GM18519 (cell line): Measurements from ENCODE around the gene DUS1L.

Source experiments
- ATAC-seq: cut with Tn5 transposase; IDR thresholded peaks from one replicate; pipeline ENCODE4 v1.9.1; 2021; ENCODE audit warnings: mild to moderate bottlenecking, moderate library complexity; ENCODE audit not compliant: unreplicated experiment, low FRiP score

DUS1L gene

DNA sequence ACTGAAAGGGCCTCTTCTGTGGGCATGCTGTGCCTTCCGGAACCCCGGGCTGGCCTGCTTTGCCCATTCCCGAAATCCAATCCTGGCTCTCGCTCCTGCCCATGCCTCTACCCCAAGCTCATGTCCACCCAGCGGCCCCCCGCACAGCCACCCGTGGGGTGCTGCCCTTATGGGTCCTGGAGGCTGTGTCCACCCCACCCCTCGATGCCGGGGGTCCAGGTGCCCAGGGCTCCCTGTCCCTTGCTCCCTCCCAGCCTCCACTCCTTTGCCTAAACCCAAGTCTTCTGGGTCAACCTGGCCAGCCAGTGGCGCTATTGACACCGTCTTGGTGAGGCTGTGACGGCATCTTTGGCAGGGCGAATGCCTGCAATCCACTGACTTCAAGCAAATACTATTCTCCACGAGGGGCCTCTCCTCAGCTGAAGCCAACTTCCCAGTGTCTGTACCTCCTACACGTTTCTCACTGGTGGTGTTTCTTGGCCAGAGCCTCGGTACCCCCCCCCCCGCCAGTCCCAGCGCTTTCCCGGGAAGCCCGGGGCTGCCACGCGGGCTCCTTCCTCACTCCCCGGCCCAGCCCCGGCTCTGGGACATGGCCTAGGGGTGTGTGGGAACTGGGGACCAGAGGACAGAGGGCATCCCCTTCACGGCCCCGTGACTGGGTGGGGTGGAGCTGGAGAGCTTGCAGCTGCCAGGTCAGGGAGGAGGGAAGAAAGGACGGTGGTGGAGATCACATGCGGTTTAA lies 12.2 kb upstream of the DUS1L start:
- ATAC-seq, result no peak

DNA sequence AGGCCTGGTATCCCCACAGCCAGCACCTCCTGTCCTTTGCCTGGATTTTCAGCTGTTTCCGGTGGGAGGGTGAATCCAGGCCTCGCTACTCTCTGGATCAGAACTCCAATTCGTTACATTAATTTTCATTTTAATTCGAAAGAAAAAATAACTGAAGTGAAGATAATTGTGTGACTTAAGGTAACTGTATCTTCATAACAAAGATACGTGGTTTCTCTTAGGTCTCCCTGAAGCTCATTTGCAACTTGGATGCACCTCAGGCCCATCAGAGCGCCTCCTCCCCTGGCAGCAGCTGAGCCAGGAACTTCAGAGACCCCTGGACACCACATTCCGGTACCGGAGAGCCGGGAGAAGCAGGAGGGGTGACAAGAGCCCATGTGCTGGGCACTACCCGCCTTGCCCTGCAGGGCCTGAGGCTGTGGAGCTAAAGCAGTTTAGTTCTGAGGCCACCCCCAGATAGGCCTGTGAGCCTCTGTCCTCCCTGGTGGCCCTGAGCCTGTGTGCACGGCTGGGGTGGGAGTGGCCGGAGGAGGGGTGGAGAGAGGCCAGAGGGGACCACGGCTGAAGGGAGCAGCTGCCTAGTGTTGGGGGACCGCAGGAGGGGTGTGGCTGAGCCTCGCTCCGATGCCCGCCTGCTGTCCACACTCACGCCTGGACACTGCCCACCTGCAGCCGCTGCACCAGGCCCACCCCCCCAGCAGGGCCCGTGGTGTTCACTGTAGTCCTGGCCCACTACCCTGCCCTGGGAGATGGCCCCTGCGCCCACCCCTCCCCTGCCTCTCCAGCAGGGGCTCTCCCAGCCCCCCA lies 11.4 kb upstream of the DUS1L start:
- no peak for ATAC-seq

DNA sequence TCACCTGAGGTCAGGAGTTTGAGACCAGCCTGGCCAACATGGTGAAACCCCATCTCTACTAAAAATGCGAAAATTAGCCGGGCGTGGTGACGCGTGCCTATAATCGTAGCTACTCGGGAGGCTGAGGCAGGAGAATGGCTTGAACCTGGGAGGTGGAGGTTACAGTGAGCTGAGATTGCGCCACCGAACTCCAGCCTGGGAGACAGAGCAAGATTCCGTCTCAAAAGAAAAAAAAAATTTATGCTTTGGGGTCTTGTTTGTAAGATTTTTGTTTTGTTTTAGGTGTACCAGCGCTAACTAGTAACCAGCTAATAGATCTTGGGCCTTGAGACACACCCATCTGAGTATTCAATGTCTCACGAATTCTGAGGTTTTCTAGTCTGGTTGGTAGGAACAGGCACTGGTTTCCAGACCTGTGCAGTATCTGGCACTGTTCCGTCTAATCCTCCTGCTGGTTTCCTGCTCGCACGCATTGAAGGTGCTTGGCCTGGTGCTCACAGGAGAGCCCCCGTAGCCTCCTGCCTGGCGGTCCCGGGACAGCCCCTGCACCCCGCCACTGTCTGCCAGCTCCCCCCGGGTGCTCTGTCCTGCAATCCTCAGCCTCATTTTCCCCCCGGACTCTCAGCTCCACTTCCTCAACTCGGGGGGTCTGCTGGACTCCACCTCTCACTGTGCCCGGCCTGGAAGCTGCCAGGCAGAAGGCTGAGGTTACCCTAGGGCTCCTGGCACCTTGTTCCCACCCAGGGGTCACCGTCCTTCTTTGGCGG lies 10.6 kb upstream of the DUS1L start:
- no peak for ATAC-seq

DNA sequence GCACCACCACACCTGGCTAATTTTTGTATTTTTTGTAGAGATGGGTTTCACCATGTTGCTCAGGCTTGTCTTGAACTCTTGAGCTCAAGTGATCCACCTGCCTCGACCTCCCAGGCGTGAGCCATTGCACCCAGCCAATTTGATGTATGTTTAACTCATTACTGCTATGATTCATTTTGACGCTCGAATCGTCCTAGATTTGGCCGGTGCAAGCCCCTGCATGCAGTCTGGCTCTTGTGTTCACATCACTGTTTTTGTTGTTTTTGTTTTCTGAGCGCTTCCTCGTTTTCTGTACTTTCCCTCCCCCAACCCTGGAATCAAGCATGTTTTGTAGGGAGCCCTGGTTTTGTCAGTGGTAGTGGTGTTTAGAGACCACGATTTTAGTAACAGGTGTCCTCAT lies 7.8 kb upstream of the DUS1L start:
- no peak for ATAC-seq

DNA sequence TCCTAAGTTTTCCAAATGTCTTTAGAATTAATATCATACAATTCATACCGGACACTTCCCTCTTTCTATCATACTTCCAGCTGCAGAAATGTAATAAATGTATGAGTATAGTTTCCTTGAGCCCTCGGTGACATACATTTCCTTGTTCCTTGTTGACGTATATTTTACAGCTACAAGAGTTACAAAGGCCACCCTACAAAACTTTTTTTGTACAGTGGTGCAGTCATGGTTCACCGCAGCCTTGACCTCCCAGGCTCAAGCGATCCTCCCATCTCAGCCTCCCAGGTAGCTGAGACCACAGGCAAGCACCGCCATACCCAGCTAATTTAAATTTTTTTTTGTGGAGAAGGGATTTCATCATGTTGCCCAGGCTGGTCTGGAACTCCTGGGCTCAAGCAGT lies 7.2 kb upstream of the DUS1L start:
- no peak for ATAC-seq

DNA sequence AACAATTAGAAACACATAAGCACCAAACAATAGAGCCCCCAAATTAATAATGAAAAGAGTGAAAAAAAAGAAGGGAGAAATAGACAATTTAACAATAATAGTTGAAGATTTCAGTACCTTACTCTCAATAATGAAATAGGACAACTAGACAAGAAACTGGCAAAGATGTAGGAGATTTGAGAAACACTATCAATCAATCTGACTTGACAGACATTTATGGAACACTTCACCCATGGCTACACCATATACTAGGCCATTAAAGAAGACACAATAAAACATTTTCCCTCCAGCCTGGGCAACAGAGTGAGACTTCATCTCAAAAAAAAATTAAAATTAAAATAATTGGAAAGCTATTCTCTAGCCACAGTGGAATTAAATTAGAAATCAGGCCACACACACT lies 5.0 kb upstream of the DUS1L start:
- no peak for ATAC-seq

DNA sequence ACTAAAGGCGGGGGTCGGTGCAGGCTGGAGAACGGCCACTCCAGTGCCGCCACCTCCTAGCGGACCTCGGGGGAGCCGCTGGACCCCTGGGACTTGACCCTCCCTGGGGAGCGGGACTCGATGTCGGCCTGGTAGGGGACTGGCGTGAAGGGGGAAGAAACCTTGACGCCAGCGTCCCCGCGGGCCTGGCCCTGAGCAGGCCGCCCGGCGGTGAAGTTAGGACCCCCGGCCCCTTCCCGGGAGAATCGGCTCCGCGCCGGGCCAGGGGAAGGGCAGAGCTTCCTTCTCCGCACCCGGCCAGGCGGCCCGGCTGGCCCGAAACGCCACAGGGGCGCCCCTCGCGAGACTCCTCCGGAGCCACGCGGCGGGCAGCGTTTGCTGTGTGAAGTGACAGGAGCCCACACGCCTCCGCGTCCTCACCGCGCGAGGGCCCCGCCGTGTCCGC lies 389 bp downstream of the DUS1L start:
- ATAC-seq, result no peak

DNA sequence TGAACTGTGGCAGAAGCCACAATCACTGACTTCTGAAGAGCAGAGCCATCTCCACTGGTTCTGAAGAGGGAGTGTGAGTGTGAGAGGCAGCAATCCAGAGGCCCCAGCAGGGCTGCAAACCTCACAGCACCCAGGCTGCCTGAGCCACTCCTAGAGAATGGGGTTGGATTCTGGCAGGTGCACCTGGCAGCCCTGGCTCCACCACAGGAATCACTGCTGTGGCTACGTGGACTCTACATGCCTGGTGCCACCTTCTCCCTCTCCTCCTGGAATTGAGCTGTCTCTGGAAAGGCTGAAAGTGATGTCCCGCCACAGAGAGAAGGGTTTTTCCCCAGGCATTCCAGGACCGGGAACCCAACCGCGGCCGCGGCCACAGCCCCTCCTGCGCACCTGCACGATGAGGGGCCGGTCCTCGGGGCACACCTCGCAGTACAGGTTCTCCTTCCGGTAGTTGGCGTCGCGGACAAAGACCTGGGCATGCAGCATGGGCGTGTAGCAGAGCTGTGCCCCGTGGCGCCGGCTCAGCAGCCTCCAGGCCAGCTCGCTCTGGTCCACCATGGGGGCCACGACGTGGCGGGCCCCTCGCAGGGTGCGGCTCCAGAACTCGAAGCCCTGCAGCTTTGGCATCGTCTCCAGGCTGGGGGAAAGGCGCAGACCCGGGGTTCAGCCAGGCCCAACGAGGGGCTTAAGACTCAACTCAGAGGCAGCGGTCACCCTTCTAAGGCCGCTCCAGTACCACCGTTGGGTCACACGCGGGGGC lies 991 bp downstream of the DUS1L start:
- no peak for ATAC-seq

DNA sequence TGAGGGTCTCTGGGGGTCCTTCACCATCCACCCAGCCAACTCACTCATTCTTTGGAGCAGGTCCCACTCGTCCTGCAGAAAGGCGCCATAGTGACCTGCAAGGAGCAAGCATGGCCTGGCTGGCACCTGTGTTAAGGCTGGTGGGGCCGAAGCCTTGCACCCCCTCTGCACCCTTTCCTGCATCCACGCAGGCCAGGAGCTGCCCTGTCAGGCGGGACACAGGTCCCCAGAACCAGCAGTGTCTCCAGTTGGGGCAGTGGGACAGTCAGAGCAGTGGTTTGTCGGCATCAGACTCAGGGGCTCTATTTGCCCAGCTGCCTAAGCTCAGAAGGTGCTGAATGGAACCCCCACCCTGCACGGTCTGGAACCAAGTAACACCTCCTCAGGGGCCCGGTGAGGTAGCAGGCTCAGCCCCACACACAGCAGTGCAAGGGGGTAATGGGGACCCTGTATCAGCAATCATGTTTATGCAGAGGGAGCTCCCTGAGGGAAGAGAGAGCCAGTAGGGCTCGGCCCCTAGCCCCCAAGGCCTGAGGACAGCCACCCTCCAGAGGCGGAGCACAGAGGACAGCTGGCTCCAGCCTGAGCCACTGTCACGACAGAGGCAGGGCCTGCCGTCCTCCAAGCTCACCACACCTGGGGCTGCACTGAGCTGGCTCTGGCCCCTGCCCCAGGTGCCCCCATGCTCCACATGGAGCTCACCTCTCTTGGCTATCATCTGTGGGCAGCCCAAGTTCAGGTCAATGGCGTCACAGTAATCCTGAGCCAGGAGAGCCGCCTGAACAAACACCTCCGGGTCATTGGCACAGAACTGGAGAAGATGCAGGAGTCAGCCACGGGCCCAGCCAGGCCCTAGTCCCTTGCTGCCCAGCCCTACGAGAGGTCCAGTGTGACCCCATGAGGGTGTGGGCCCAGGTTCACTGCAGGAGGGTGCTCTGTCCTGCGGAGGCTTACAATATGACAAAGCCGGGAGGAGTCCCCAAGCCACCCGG lies 1.9 kb downstream of the DUS1L start:
- ATAC-seq, result no peak

DNA sequence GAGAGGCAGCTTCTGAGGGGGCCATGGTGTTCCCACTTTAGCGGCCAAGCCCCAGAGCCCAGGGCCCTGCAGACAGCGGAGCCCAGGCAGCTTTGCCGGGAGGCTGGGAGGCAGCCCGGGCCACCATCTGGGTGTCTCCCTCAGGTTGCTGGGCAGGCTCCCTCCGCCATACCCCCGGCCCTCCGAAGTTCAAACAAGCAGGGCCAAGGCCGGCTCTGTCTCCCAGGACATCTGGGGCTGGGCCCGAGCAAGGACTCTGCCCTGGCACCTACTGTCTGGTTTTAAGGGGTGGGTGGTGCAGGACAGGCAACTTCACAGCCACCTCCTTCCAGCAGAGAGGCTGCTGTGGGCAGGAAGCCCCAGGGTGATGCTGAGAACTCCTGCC lies 2.6 kb downstream of the DUS1L start:
- ATAC-seq, result no peak

DNA sequence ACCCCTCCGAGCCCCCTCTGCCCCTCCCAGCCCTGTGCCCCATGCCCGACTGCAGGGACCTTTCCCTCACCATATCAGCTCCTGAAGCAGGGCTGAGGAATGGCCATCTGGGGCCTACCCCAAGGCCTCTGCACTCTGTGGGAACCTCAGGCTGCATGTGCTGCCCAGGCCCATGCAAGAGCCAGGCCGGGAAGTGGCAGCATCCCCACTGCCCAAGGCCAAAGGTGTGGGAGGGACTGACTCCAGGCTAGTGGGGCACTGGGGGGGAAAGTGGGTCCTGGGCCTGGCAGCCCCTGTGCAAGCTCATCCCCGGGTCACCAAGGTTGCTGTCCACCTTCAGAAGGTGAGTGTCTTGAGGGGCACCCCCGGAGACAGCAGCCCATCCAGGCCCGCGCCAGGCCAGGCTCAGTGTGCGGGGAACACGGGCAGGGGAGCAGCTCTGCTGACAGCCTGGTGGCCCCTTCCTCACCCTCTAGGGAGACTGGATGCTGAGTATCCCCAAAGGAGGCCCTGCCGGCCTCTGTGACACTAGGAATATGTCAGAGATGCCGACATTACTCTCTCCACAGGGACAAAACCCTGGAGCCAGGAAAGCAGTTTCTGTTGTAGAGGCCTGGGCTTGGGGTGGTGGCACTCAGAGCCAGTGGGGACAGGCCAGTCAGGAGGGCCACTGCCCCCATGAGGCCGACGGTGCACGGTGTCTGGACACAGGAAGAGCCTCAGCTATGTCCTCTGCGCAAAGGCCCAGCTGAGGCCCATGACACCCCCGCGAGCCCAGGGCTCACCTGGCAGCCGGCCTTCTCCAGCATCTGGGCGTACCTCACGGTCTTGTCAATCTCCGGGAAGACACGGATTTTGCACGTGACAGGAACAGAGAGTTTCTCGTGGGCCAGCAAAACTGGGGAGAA lies 3.3 kb downstream of the DUS1L start:
- ATAC-seq, result no peak

DNA sequence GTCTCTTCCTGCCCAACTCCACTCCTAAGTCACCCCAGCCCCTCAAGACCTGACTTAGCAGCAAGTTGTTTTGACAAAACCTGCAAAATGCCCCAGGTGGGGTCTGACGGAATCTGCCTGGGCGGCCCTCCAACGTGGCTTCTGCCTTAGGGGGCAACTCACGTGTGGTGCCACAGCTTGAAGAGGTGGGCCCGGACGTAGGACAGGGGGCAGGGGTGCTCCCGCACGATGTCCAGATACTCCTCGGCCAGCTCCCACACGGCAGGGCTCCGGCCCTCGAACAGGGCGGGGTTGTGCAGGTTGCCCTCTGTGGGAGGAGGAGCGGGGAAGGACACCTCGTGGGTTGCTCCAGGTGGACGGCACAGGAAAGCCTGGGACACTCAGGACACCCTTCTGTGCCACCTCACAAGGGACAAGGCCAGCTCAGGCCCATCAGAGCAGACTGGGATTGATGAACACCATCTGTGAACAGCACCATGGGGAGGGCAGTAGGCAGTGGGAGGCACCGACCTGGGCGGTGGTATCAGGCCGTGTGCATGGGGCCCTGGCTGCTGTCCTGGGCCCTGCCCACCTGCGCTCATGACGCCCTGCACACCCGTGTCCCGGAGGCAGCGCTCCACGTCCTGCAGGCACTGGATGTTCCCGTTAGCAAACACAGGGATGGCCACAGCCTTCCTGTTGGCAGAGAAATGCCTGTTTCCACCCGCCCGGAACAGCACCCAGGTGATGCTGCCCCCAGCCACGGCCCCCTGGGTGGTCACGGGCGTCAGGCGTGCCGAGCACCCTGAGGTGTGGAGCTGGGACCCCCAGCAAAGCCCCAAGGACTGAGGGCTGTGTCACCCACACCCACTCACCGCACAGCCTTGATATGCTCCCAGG lies 4.3 kb downstream of the DUS1L start:
- ATAC-seq, result no peak

DNA sequence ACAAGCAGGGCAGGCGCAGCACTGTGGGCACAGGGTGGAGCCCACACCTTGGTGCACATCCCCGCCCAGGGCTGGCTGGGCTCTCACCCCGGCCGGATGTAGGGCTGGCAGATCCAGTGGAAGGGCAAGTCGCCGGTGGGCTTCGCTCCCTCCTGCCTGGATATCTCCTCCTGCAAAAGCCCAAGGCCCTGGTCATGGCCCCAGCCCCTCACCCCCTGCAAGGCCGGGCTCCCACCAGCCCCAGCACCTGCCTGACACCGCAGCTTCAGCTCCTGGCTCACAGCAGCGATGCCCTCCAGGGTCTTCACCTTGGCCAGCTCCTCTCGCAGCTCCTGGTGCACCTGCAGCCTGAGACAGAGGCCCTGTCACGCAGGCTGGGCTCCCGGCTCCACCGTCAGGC lies 5.0 kb downstream of the DUS1L start:
- no peak for ATAC-seq

DNA sequence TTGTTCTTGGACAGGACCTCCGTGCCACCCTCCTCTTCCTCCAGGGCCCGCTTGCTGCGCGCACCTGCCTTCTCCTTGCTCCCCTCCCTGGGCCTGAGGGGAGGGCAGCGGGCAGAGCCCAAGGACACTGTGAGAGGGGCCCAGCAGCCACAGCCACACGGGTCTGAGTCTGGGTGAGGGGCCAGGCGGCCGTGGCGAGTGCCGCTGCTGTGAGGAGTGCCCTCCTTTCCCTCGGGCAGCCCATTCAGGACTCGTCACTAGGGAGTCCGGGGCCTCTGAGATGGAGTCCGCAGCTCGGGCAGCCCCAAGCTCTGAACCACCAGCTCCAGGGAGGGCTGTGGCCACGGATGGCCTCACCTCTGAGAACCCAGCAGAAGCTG lies 5.6 kb downstream of the DUS1L start:
- no peak for ATAC-seq

DNA sequence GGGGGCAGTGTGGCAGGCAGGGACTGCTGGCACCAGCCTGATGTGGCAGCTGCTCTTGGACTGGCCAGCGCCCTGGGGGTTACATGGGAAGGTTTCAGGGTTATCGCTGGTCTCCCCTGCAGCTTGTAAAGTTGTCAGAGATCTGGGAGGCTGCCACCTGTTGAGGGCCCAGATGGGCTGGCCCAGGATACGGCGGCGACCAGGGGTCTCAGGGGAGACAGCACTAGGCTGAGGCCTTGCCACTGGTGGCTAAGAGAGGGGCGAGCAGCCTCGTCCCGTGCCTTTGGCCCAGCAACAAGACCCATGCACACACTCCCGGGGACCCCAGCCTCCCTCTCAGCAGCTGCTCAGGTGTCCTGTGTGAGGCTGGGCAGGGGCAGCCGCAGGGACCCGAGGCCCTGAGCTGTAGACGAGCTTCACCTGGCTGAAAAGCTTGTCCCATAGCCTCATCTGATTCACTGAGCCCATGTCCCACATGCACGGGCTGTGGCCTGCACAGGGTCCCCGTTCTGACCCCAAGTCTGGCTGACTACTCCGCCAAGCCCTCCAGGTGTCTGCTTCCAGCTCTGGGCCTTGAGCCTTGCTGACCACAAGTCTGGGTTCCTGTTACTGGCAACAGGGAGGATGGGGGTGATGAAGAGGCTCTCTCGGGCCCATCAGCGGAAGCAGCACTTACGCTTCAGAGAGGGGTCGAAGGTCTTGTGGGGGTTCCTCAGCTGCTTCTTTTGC lies 6.2 kb downstream of the DUS1L start:
- no peak for ATAC-seq

DNA sequence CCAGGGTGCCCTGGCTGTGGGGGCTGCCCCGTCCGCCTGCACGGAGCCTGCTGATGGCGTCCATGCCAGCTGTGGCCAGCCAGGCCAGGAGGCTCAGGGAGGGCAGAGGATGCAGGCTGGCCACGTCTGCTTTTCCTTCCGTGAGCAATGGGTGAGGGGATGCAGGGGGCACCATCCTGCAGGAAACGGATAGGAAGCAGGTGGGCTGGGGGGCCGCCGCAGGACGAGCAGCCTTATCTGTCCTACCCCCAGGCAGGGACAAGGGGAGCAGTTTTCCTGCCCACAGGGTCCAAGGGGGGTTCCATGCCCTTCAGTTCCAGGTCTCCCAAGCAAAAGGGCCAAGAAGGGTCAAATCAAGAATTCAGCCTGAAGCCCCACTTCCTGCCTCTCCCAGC lies 6.8 kb downstream of the DUS1L start:
- ATAC-seq, result no peak
